COLO668 (cell line): ENCODE results near the gene SPATA6L.
"Not testable (repeated sequence)": the region's sequence is repeated elsewhere in the genome, so short reads cannot be mapped to it uniquely, and the experiment has no call there.

Experiments used
- DNase-seq: peaks from one replicate; lab custom pipeline; 2025; ENCODE audit not compliant: unreplicated experiment; lab: John Stamatoyannopoulos, UW

SPATA6L gene

DNA sequence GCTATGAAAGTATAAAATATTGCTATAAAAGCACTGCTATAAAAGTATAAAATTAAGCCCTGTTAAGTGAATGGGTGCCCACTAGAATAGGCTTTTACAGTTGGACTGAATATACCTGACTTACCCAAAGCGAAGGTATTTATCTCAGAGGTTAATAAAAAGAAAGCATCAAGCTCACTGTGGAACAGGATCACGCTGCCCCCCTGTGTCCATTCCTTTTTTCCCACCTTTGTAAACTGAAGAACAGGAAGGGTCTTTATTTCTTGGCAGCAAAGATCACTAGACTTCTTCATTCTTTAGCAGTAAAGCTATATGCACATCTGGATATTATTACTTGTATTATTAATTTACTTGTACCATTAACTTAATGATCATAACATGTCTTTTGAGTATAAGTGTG lies 26.3 kb downstream of the SPATA6L start:
- peak; percentile 19 for DNase-seq

DNA sequence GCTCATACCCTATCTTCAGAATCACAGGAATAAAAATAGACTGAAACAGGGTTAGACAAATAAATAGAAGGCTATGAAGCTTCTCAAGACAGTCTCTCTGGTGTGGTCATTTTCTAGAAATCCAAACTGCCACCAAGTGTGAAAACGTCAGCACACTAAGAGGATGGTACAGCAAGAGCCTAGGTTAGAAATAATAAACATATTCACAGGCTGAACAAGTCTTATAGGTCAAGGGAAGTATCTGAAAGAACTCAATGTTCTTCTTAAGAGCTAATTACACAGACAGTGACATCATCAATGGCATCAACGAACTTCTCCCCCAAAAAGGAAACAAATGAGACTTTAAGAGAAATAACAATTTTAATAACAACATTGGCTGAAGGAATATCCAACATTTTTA lies 26.9 kb downstream of the SPATA6L start:
- DNase-seq: no peak

DNA sequence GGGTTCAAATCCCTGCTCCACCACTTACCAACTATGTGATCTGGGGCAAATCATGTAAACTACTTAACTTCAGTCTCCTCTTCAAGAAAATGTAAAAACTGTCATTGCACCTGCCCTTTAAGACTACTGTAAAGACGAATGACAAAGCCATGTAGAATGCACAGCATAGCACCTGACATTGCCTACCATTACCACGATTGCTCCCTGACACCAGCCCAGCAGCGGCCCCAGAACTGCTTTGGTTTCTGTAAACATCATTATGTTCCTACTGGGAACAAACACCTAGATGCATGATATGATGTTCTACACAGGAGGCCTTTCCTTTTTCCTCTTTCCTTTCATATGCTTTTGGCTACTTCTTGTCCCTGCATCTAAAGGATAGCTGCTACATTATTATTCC lies 27.3 kb downstream of the SPATA6L start:
- DNase-seq: no peak

DNA sequence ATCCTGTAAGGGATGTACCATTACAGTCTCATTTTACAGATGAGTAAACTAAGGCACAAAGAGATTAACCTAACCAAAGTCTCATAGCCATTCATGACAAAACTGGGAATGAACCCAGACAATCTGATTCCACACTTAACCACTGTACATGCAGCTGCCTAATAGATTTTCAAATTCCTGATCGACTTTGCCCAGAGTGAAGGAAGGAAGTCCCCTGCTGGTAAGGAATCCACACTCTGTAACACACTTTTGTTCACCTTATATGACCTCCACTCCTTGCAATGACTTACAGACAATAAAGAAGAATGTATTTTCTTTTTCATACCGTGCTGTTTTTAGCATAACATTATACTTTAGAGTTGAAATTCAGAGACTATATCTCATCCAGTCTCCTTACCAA lies 35.4 kb downstream of the SPATA6L start:
- DNase-seq: no peak

DNA sequence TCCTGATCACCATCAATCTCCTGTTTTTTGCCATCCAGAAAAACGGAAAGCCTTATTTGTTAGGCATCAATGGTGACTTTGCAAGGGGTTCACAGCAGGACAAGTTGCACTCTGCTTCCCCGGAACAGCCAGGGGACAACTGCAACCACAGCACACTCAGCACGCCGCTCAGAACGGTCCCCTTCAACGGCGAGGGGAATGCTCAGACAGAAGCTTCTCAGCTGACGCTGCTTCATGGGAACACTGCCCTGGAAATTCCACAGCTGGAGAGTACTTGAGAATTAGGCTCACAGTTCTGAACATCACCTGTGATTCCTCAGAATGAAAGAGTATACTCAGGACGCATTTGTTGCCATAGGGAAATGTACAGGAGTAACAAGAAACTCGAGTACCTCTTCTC lies 44.3 kb downstream of the SPATA6L start:
- DNase-seq: no peak

DNA sequence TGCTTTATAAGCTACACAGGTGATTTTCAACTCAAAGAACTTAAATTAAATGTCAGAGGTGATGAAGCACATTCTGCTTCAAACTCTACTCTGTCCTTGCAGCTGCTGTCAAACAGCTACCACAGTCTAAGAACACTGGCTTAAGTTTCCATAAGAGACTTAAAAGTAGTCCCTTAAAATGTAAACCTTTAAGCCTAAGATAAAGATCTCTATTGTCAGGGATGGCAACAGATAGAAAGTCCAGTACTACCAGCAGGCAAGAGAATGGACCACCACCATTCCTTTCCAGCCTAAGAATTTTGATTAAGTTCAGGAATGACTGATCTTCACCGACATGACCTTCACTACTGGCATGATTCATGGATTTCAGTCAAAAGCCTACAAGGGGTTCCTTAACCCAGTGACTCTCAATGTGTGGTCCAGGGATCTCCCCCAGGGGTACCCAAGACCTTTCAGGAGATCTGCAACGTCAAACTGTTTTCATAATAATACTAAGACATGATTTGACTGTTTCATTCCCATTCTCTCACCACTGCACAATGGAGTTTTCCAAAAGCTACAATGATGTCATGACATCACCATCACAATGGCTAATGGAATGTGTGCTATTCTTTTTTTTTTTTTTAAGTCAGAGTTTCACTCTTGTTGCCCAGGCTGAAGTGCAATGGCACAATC lies 45.3 kb downstream of the SPATA6L start:
- no peak for DNase-seq

DNA sequence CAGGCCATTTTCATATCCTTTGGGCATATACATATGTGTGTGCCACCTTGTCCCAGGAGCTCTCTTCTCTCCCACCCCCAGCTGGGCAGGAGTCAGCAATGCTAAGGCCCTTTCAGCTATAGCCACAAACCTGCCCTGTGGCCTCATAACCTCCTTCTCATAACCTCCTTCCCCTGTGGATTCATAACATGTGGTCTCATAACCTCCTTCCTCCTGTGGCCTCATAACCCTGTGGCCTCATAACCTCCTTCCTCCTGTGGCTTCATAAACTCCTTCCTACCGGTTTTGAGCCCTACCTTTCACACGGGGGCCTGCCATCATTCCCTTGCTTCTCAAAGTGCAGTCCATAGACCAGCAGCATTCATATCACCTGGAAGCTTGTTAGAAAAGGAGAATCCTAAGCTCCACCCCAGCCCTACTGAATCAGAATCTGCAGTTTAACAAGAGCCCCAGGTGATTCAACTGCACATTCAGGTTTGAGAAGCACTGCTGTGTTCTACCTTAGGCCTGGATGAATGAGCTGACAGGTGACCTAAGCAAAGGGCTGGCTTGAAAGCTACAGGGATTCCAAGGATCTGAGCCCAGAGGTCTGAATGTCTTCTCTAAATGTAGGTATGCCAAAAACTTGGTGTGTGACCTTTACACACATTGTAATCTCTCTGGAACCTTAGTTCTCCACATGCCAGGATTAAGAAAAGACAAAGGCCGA lies 46.1 kb downstream of the SPATA6L start:
- no peak for DNase-seq

DNA sequence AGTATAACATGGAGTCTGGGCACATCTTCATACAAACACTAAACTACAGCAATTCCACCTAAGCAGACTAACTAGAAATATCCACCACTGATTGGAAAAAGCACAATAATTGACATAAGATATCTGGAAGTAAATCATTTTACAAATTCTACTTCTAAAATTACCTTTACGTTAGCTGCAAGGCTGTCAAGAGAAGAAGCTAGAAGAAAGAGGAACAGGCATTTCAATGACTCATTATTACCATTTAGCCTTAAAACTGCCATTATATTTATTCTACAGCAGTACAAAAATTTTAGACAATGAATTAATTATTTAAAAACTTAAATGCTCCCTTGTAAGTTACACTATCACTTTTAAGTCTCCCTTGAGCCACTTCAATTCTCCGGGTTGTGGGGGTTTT lies 47.6 kb downstream of the SPATA6L start:
- no peak for DNase-seq

DNA sequence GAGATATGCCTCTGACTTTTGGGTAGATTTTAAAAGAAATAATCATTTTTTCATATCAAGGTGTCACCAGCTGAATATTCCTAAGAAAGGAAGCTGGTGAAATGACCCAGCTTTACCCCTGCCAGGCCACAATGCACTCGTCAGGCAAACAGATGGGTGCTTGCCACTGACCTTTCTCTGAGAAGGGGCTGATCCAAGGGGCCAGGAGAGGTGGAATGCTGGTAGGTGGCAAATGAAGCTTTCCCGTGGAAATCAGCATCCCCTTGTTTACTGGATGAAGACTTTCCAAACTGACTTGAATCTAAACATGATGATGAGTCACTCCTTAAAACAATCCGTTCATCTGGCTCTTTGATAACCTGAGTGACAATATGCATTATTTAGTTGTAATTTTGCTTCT lies 48.5 kb downstream of the SPATA6L start:
- no peak for DNase-seq

DNA sequence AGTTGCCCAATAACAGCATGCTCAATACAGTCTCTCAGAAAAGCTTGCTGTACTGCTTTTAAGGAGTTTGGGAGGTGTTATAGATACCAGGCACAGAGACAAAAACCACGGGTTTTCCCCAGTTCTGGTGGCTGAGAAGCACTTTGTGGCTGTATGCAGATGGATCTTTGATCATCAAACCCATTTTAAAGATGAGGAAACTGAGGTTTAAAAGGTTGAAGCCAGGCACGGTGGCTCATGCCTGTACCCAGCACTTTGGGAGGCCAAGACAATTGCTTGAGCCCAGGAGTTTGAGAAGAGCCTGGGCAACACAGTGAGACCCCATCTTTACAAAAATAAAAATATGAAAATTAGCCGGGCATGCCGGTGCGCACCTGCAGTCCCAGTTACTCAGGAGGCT lies 50.5 kb downstream of the SPATA6L start:
- DNase-seq: no peak

DNA sequence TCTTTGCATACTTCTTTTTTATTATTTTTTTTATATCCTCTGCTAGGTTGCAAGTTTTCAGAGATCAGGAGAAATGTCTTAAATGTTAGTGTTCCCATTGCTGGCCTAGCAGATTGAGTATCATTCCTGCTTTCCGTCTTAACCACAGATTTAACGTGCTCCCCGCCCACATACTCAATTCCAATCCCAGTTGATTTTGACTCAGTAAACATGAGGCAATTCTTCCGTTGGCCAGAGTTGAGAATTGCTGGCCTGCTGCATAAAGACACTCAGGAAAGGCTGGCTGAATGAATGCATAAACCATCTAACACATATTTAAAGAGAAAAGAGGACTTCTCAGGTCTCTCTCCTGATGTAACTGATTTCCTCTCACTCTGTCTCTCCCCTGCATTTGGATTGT lies 51.0 kb downstream of the SPATA6L start:
- DNase-seq: no peak

DNA sequence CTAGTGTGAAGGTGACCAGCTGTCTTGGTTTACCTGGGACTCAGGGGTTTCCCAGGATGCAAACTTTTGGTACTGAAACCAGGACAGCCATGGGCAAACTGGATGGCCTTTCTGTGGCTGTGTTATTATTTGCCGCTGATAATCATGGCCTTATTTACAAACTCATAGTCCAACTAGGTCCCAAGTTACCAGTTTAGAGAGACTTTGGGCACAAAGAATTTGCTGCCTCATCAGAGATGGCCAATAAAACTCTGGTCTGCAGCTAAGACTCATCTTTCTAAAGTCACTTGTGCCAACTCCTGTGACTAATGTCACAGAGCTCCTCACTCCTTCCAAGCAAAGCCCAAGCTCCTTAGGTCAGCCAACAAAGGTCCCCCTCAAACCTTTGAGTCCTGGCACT lies 51.7 kb downstream of the SPATA6L start:
- DNase-seq: no peak

DNA sequence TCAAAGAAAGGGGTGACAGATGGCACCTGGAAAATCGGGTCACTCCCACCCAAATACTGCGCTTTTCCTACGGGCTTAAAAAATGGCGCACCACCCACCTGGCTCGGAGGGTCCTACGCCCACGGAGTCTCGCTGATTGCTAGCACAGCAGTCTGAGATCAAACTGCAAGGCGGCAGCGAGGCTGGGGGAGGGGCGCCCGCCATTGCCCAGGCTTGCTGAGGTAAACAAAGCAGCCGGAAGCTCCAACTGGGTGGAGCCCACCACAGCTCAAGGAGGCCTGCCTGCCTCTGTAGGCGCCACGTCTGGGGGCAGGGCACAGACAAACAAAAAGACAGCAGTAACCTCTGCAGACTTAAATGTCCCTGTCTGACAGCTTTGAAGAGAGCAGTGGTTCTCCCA lies 60.2 kb downstream of the SPATA6L start:
- DNase-seq: not testable (repeated sequence)

DNA sequence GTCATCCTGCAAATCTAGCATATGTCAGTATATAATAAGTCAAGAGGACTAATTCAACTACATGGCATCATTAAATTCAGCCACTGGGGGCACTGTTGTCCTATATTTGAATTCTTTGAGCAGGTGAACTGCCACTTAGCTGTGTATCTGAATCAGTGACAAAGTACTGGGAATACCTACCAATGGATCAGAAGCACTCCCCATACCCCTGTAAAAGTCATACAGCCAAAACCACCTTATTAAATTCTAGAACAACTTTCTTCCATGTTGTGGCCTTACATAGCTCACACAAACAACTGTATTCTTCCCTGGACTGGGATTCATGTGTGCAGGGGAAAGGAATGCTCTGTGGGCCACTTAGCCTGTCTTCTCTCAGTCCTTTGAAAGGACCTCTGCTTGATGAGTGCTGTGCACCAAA lies 61.6 kb downstream of the SPATA6L start:
- peak; percentile 72 for DNase-seq

DNA sequence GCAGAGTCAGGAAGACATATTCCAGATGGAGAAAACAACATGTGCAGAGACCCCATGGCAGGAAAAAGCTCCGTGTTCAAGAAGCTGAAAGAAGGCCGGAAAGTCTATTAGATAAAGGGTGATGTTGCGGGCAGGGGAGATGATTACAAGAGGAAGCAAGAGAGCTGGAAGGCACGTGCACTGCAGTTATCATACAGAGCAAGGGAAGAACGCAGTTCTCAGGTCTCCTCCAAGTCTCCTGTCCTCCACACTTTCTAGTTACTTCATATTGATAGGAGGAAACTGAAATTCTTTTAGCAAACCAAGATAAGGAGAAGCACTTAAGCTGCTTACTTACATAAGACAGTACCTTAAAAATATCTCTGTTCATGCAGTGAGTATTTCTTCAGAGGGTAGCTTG lies 62.5 kb downstream of the SPATA6L start:
- DNase-seq: no peak

DNA sequence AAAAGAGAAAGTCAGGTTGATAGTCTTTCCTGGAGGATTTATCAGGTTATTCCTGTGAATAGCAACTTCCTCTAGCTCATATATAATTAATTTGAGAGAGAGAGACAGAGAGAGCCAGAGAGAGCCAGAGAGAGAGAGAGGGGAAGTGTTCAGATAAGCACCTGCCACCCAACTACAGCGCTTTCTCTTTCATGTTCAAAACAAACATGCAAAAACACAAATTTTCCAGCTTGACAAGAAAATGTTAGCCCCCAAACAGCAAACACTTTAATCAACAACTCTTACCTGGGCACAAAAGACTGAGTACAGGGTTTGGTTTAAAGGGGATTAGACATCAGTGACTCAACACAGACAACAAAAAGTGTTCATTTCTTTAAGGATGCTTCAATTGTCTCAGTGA lies 65.9 kb downstream of the SPATA6L start:
- DNase-seq: no peak

DNA sequence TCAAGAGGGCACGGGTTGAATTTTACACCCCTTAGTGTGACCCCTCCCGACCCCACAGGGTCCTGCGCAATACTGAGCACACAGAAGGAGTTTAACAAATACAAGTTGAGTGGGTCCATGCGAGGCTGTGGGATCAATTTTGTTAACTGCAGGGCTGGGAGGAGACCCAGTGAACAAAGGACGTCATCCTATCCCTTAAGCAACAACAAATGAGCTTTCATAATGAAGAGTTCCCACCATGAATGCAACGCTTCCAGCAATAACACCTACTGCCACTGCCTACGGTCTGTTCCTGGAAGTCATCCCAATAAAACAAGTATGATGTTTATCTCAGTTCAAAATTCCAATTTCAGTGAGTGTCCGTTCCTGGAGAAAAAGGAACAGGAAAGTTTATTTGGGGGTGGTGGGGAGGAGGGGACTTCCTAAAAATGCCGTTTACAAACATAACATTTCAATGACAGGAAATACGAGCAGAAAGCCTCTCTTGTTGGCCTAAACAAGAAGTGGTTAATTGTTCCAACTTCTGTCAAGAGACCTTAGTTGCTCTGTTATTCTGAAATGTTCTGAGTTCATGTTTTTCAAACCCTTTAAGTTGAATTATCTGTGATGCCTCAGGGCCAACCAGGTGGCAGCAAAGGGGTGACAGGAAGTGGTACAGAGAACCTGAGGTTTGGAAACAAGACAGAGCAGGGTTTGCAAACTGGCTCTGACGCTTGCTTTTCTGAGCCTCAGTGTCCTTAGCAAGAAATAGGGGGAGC lies 69.9 kb downstream of the SPATA6L start:
- no peak for DNase-seq

DNA sequence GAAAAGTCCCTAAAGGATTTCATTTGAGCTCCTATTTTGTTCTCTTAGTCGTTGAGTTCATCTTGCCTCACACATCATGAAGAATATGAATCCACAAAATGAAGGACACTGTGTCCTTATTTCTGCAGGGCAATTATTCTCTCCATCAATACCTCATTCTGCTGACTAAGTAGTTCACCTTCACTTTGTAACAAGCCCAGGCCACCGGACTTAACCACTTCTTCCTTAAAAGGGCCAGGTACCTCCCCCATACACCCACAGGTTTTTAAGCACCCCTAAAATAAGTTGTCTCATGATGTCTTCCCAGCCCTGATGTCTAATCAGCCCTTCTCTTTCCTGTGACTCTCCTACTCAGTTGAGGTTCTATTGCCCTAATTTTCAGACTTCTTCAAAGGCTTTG lies 71.3 kb downstream of the SPATA6L start:
- no peak for DNase-seq

DNA sequence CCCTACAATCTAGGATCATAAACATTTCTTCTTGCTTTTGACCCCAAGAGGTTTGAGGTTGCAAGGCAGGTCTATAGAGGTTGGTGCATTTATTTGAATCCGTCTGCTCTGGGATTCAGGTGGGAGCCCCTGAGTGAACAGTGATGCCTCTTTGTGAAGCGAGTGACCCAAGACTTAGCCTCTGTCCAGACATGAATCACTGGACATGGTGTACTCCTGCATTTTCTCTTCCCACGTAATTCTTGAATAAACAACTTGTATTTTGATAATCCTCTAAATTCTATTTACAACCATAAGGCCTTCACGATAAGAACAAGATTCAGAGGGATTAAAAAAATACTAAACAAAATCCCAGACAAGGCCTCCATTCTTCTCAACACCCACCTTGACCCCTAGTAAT lies 71.7 kb downstream of the SPATA6L start:
- no peak for DNase-seq

DNA sequence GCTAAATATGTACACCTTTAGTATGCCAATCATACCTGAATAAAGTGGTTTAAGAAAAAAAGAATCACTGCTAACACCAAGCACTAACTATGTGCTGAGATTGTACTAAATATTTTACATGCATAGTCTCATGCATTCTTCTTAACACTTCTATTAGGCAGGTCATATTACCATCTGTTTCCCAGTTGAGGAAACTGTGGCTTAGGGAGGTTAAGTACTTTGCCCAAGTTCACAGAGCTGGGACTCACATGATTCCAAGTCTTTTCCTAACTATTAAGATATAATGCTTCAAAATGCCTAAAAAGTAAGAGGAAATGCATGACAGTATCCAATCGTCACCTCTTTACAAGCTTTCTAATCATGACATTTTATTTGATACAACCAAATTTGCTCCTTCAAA lies 73.4 kb downstream of the SPATA6L start:
- no peak for DNase-seq

DNA sequence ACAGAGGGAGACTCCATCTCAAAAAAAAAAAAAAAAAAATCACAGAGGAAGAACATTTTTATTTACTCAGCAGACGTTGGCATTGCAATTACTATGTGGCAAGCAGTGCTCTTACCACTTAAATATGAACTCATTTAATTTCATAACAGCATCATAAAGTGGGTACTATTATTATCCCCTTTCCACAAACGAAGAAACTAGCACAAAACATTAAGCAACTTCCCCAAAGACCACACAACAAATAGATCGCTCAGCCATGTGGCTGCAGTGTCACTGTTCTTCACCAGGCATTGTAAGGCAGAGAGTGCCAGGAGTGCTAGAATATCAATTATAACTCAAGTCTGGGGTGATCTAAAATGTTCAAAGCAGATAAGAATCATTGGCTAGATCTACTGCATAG lies 74.0 kb downstream of the SPATA6L start:
- DNase-seq: no peak

DNA sequence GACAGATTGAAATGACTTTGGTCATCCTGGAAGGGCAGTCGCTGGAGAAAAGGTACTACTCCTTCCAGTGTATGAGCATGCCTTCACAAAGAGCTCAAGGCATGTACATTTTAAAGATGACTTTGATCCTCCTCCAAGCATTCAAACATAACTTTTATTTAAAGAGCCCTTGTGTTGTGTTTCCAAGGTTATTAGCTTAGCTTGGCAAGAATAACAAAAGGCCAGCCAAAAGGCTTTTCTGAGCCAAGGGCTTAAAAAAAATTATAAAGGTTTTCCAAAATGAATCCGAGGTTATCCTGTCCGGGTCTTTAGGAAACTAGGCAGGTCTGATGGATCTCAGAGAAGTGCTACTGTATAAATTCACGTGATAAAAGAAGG lies 75.2 kb downstream of the SPATA6L start:
- no peak for DNase-seq
